HG02678 (cell line): ENCODE data around the gene SORBS1.

Experiments
- ATAC-seq: cut with Tn5 transposase; IDR thresholded peaks from one replicate; pipeline ENCODE4 v1.9.1; 2021; ENCODE audit warnings: mild to moderate bottlenecking, moderate library complexity; ENCODE audit not compliant: unreplicated experiment

SORBS1 gene

DNA sequence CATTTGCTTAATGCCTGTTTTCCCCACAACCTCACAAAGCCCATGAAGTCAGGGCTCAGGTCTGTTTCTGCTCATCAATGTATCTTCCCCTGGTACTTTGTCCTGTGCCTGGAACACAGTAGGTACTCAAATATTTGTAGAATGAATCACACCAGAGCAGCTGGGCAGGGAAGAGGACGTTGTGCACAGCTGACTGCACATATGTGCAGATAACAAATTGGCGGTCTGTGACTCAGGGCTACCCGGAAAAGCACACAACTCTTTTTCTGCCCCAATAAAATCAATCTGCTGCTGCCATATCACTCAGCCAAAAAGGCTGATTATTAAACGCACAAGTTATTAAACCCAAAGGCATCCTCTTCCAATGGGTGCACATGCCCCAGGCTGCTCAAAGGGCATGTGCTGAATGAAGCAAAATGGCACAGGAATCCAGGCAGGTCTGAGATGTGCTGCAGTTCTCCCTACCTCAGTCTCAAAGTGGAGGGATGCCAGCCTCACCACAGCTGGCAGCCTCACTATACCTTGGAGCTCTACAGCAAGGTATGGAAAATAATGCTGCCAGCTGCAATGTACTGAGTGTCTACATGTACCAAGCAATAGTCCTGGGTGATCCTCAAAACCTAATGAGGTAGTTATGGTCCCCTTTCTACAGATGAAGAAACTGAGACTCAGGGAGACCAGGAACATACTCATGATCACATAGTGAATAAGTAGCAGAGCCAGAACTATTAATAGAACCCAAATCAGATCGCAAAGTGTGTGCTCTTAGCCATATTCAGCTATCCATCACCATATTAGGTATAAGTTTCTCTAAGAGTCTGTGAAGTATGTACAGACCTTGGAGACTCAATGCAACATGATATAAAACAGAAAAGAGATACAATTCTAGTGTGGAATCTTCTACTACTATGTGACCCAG, 43.4 kb downstream of the SORBS1 start:
- no peak for ATAC-seq

DNA sequence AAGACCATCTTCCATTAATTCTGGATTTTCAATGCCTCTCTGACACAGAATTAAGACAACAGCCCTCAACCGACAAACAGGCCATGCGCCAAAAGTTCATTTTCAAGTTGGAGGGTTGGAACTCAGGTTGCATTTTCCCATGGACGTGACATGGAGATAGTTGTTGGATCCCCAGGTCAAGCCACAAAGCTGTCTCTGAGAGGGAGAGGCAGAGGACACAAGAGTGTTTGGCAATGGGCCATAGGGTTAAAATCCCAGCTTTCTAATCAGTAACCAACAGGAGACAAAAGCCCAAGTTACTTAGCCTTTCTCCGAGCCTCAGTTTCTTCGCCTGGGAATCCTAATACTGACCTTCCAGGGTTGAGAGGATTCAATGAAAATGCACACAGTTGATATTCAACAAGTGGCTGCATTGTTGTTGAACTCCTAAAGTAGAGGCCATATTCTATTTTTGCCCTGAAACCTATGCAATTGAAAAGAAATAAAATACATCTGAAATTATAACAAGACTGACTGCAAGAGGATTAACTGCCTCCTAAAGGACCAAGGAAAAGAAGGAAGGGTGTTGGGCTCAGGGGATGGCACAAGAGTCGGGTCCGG, 44.3 kb downstream of the SORBS1 start:
- ATAC-seq, result no peak

DNA sequence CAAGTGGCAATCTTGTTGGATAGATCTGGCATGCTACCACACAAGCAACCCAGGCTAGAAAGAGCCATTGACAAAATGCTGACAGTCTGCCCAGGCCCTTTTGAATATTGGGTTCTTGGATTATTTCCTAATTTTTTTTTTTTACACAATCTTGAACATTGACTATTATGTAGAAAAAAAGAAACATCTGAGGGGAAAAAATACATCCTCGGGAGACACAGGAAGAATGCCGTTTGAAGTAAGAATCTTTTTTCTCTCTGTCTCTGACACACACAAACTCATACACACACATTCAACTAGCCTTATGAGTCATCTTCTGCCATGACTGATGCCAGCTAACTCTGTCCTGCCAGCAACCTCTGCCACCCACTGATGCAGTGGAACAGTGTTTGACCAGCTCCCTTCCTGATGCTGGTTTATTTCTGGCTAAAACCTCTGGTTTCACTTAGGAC, 47.2 kb downstream of the SORBS1 start:
- ATAC-seq, result no peak

DNA sequence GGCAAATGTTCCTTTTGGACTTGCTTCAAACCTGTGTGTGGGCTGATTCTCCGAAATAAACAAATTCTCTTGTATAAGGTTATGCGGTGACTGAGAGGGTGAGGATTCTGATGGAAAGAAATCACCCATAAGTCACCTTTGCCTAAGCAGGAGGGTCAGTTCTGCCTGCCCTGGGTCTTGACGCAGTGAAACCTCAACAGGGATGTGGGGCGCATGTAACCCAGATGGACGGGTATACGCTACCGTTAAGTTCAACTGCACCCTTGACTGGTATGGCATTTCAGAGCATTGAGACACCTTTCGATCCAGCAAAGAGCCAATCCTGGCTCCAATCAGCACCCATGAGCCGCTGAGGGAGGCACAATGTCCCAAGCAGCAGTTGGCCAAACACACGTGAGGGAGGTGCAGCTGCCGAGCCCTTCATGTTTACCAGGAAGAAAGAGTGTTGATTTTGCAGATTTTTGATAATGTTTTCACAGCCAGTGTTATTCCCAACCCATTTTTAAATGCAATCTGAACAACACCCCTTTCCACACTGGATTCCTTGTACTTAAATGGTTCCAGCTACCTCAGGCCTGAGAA, 48.1 kb downstream of the SORBS1 start:
- no peak for ATAC-seq

DNA sequence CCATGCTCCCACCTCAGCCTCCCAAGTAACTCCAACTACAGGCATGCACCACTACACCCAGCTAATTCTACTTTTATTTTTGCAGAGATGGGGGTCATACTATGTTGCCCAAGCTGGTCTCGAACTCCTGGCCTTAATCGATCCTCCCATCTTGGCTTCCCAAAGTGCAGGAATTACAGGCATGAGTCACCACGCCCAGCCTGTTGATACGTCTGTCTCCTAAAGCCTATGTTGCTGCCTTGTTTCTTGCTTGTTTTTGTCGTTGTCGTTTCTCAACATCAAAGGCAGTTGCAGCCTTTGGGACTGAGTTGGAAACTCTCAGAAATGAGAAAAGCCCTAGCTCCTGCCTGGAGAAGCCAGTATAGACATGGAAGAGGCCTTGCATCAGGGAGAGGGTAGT, 49.9 kb downstream of the SORBS1 start:
- ATAC-seq, result no peak

DNA sequence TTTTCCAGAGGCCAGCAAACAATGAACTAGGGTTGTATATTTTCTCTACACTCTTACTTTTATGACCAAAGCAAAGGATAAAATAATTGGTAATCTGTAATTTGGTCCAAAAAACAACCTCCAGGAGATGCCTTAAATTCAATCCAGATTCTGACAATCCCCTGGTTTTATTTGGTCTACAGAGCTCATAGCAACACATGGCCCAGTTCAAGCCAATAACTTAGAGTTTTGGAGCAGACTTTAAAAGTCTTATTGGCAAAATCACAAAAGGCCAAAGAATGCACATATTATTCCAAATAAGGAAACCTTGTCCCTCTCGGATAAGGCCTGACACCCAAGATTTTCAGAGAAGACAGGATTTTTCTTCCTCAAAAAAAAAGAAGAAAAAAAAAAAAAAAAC, 51.9 kb downstream of the SORBS1 start:
- no peak for ATAC-seq

DNA sequence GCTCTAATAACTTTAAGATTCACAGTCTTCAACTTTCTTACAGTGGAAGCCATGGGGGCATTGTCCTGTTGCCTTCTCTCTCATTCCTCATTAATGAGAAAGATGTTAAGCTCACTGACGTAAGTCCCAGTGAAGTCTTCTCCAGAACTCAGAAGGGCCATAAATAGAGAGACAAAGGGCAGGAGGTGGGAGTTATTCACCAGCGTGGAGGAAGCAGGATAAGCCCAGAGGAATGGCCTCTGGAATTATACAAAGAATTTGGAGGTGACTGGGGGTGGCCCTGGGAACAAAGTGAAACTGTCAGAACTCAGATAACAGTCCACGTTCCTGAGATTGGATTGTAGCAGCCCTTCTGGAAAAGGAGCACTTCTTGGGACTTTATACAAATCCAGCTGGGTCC, 52.4 kb downstream of the SORBS1 start:
- ATAC-seq, result no peak

DNA sequence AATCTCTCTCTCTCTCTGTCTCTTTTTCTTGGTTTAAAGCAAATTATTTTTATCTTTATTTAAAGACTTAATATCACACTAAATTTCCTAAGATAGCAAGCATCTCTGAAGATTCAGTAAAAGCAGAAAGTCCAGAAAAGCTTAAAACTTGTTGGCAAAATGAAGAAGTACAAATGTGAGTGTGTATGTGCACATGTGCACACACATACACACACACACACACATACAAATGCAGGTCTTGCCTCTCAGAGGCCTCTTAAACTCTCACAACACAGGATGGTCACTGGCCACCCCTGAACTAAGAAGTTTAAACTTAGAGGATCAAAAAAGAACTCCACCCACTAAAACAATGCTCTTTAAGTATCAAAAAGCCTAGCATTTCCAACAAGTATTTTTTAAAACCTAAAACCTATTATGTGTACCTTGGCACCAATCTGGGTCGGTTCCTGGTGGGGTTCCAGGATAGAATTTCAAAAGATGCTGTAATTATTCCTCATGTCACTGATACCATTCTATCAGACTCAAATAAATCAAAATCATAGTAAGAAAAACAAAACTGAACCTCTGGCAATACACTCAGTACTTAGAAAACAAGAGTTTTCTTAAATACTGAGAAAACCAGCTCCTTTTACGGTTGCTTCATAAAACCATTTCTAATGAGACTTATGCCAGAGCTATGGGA, 55.0 kb downstream of the SORBS1 start:
- no peak for ATAC-seq

DNA sequence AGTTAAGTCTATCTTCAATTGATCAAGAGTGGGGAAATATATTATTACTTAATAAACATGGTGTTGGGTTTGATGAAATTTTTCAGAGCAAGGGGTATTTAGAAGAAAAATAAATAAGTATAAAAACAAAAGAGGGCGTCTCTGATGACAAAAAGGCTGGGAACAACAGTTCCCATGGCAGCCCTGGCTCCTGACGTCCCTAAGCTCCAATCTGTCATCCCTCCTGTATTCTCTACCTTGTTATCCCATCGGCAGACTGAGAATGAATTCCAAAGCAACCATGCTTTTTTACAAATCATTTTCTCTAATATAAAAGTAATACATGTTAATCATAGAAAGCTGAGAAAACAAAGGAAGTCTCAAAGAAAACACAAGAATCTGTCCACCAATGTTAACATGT, 55.5 kb downstream of the SORBS1 start:
- no peak for ATAC-seq

DNA sequence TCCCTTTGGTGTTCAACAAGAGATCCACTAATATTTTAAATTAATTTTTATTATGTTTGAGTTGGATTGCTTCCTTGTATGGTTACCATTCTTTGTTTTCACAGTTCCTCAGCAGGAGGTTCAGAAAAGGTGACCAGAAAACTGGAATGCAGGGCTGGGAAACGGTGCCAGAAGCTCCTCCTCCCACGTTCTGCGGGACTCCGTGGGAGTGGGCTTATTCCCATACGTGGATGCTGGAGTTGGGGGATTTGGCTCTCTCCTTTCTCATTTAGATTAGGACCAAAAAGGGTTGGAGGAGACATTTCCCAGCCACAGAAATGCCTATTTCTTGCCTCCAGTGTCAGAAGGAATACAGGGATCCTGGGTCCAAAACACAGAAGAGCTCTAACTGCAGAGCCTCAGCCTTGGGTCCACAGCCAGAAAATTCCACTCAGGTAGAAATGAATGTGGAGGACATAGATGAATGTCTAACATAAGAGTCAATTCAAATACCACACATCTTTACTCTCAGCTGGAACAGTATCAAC, 56.0 kb downstream of the SORBS1 start:
- ATAC-seq, result no peak

DNA sequence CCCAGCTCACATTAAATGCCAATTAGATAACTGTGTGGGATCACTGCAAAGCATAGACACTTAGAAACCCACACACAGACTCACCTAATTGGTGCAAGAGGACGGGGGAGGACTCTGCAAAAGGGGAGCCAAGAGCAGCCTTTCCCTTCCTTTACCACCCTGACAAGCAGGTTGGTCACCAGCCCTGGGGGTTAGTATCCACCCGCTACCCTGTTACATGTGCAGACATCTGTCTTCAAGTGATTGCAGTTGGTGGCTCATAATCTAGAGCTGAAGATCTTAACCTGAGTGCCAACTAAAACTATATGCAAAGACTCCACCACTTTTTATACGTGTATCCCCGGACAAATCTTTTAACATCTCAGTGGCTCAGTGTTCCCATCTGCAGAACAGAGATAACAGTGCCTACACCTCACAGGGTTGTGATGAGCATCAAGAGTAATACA, 56.9 kb downstream of the SORBS1 start:
- ATAC-seq, result no peak

DNA sequence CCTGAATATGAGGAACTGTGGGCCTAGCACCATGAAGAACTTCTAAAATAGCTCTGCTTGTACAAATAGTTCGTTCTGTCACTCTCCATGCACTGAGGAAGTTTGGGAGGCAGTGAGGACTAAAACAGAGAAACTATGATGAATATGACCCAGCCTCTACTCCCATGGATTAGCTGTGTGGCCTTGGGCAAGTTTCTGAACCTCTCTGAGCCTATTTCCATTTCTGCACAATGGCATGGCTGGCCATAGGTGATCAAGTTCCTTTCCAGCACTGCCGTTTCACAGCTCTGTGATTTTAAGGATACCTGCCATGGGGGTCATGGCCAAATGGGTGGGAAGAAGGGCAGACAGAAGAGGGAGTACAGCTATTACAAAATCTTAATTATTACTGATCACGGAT, 57.6 kb downstream of the SORBS1 start:
- ATAC-seq, result no peak

DNA sequence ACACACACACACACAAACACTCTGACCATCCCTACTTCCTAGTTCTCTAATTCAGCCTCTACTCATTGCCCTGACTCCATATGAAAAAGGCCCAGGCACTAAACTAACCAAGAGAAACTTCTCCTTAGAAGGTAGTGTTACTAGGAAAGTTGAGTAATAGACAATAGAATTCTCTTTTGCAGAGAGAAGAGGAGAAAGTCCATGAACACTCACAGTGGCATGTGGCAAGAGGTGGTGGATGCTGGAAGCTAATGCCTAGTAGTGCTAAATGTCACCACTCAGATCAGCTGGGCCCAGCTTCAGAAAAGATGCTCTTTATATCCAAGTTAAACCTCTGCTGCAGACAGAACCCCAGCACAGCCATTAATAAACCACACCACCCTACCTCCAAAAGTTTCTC, 58.2 kb downstream of the SORBS1 start:
- no peak for ATAC-seq

DNA sequence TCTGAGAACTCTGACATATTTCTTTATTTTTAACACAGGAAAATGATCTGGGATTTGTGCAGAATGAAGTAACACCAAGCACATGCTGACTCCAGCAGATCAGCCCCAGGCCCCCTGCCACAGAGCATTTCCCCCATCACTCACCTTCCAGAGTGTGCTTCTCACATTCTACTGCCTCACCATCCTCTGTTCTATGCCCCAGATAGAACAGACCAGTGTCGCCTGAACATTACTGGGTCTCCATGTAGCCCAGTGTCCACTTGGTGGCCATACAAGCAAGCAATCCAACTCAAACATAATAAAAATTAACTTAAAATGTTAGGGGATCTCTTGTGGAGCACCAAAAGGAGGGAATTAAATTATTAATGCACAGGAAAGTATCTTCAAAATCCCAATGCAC, 58.8 kb downstream of the SORBS1 start:
- ATAC-seq, result no peak

DNA sequence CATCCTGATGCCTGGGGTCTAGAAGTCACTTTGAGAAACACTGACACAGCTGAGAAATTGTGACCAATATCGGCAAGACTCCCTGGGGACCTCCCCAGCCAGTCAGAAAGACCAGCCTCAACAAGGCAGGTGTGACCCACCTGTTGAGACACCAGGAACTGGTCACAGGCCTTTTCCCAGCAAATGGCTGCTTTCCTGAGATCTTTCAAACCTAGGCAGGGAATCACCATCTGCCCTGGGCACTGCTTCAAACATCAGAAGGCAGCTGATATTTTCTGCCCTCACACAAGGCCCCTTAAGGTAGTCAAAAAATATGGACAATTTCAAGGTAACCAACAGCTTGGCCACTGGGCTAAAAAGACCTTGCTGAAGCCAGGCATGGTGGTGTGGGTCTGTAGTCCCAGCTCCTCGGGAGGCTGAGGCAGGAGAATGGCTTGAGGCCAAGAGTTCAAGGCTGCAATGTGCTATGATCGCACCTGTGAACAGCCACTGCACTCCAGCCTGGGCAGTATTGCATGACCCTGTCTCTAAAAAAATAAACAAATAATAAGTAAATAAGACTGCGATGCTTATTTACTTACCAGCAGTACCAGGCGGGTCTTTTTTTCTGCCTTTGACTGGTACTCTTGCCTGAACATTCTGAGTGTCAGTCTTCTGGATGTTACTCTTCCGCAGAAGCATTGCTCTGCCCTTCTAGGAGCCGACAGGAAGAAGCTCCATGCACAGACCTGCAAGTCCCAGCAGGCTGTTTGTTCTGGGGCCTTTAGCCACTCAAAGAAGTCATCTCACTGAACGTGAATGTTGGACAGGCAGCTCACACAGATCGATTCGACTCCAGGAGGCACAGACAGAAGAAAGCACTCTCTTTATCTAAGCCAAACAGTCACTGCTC, 59.7 kb downstream of the SORBS1 start:
- no peak for ATAC-seq

DNA sequence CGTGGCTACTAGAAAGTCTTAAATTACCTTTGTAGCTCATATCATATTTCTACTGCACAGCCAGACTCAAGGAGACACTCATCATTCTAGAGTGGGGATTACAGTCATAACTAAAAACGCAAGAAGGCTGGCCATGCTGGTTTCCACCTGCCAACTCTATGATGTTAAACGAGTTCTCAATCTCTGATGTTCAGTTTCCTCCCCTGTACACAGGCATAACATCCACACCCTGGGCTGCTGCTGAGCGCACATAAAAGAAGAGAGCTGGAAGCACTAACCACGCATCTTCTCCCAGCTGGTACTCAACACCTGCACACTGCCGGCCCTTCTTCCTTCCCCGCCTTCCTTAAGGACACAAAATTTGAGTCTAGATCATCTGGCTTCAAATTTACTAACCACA, 60.5 kb downstream of the SORBS1 start:
- no peak for ATAC-seq

DNA sequence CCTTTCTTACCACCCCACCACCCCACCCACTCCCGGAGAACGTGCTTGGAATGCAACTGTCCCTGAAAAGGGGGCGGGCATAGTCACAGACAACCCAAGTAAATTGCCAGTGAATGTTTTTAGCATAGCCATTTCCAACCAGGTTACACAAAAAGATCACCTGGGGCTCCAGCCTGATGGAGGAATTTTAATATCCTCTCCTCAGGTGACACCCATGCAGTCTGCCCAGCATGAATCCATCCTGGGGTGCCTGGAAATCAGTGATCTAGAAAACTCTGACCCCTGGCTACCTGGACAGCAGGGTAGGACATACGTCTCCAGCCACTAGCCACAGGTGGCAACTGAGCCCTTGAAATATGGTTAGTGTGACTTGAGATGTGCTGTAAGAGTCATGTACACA, 61.1 kb downstream of the SORBS1 start:
- ATAC-seq, result no peak

DNA sequence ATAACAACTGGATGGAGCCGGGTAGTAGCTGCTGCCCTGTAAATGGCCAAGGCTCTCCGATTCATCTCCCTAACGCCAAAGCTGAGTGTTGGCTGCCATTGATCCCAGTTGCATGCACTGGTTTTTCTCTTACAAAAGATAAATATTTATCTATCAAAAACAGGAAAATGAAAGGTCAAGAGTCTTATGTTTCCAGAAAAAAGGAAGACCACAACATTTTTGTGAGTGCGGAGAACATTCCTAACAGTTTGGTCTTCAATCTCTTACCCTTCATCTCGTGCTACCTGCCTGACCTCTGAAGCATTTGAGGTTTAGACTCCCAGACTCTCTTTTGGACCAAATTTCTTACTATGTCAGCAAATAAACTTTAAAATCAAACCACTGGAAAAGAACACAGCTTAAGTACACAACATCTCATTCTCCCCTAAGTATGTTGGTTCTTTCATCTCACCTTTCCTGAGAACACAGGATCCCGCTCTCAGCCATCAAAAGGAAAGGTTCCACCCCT, 61.6 kb downstream of the SORBS1 start:
- ATAC-seq, result no peak

DNA sequence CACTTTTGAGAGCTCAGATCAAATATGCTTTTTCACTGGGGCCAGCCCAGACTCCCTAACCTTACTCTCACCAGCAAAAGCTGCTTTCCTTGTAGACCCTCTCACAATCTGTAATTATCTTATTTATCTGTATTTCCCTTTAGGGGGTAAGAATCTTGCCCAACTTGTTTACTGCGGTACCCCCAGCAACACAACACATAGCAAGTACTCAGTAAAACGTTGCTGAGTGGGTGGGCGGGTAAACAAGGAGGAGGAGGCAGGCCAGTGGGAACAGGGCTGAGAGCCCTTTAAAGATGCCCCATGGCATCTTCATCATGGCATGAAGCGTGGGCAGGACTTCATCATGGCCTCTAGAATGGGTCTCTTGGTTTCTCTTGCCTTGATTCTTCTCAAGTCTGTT, 64.2 kb downstream of the SORBS1 start:
- no peak for ATAC-seq
